Pancreas (tissue), 10 donors: ENCODE results near the gene BTD. TPM values are rescaled to one million over a fixed set of nuclear protein-coding genes. Genes with fewer than 3 reads are reported as not detected.

Experiments
- ATAC-seq, 4 donors: fragments of 200-7000 bp; cut with Tn5 transposase; one replicate each; pipeline versions ENCODE4 v1.8.0 to v1.9.1; 2020; ENCODE audit warnings: mild to moderate bottlenecking in 4 of 4, moderate library complexity in 4 of 4
- DNase-seq, 6 donors: peaks; one replicate each; pipeline ENCODE4 v3.0.0-alpha.2; 2020
- FAIRE-seq: peaks from 2 replicates; lab custom pipeline; 2012; peaks lifted over from hg19 to GRCh38; lab: Jason Lieb, UNC
- H3K27ac ChIP-seq, 4 donors: fragments of 200-600 bp; sonication (generic); 1 replicate in 3 of 4; 2 replicates in 1 of 4; pipeline versions ENCODE4 v1.5.0 to v1.8.0; 2020
- H3K27me3 ChIP-seq, 4 donors: fragments of 200-600 bp; one replicate each; pipeline ENCODE4 v1.8.0; 2021
- H3K36me3 ChIP-seq, 3 donors: fragments of 200-600 bp; sonication (generic) in 1 of 3; one replicate each; pipeline versions ENCODE4 v1.5.0 to v1.8.0; 2020 to 2021
- H3K4me1 ChIP-seq, 3 donors: fragments of 200-600 bp; one replicate each; pipeline ENCODE4 v1.8.0; 2021
- H3K4me3 ChIP-seq, 4 donors: fragments of 200-600 bp; sonication (generic) in 2 of 4; one replicate each; pipeline versions ENCODE4 v1.5.0 to v1.8.0; 2020 to 2021
- H3K9me3 ChIP-seq, 4 donors: fragments of 200-600 bp; one replicate each; pipeline ENCODE4 v1.8.0; 2021
- WGBS, 2 donors: extraction: QIAGEN DNeasy Blood & Tissue Kit; methylation state at CpG; one replicate each; pipeline ENCODE4 v1.1.7; 2013; 5-methylcytosine and 5-hydroxymethylcytosine counted together
- intact Hi-C, 3 donors: fragments of 100-400 bp; cut with DNase I; formaldehyde crosslinking; loops; one replicate each; pipeline versions ENCODE4 v1.11.1 to v1.14.2; 2022
- polyA plus RNA-seq, 2 donors: library from polyadenylated mRNA; stranded (reverse); fragments of 200-250 nt; gene quantifications; one replicate each; pipeline ENCODE4 v1.2.3, GENCODE V29; 2013
- total RNA-seq, 6 donors: library from RNA; stranded (reverse); fragmentation: NEBNext Ultra II Directional in 4 of 6; extraction: Animal tissue kit (Norgen Biotek cat#: 25700) in 4 of 6; gene quantifications; one replicate each; pipeline versions ENCODE4 v1.2.1 to v1.2.4, GENCODE V29; 2021 to 2023
- TF ChIP-seq, protein P1 (sequence below), 4 donors: fragments of 200-600 bp; sonication (generic) in 3 of 4; IDR thresholded peaks; one replicate each; pipeline versions ENCODE4 v1.5.0 to v1.8.0; 2021; ENCODE audit warnings: antibody characterized with exemption in 4 of 4
- donor health status: healthy with polysubstance abuse.
- donor health status: DM: no; HTN: no; CAD: no; lungs with moderate emphysema.
- donor health status: DM: no; HTN: no; CAD: no.
- donor health status: control.
- donor health status: control.
- donor health status: Bipolar disorder and iron deficiency.
- donor health status: DM: yes; HTN: yes; CAD: no.
- donor health status: DM: no; HTN: no; CAD: no.
- donor health status: DM: no; HTN: no; CAD: no.
- donor health status: DM: yes; HTN: yes; CAD: no.

Gene BTD
- total and polyA plus RNA-seq, 8 donors = 6.2 to 22.0 (median 15.6) TPM

DNA sequence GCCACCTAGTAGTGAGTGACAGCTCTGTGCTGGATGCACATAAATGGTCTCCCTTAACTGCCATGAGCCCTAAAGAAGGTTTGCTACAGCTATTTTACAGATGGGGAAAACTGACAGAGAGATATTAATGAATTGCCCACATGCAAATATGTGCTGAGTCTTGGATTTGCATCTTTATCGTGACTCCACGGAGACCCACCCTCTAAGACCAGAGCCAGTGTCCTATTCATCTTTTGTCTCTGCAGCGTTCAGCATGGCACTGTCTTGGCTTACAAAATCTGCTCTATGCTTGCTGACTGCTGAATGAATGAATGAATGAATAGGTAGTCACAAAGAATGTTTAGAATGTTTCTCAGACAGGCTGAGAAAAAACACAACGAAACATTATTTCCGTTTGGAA lies 48.3 kb downstream of the BTD start:
- Histone ChIP-seq H3K27me3 (no peaks in the 10 kb centered on the region), H3K4me1 (peaks cover 0 to 24% (median 7%) of the 10 kb centered on the region in 3 donors), H3K9me3 (no peaks in the 10 kb centered on the region), H3K4me3 (no peak overlapping the region), H3K27ac (no peak overlapping the region), H3K36me3 (no peaks in the 10 kb centered on the region)
- ATAC-seq = no peak
- TF ChIP-seq, protein P1, sequence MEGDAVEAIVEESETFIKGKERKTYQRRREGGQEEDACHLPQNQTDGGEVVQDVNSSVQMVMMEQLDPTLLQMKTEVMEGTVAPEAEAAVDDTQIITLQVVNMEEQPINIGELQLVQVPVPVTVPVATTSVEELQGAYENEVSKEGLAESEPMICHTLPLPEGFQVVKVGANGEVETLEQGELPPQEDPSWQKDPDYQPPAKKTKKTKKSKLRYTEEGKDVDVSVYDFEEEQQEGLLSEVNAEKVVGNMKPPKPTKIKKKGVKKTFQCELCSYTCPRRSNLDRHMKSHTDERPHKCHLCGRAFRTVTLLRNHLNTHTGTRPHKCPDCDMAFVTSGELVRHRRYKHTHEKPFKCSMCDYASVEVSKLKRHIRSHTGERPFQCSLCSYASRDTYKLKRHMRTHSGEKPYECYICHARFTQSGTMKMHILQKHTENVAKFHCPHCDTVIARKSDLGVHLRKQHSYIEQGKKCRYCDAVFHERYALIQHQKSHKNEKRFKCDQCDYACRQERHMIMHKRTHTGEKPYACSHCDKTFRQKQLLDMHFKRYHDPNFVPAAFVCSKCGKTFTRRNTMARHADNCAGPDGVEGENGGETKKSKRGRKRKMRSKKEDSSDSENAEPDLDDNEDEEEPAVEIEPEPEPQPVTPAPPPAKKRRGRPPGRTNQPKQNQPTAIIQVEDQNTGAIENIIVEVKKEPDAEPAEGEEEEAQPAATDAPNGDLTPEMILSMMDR (IDR thresholded peaks at IDR 0.05) = no peak
- no peak for FAIRE-seq
- 93 to 95% methylated on average over 5 of the region's 5 CpGs for WGBS, 2 donors
- intact Hi-C loops = no loop called here
- no peak for DNase-seq

DNA sequence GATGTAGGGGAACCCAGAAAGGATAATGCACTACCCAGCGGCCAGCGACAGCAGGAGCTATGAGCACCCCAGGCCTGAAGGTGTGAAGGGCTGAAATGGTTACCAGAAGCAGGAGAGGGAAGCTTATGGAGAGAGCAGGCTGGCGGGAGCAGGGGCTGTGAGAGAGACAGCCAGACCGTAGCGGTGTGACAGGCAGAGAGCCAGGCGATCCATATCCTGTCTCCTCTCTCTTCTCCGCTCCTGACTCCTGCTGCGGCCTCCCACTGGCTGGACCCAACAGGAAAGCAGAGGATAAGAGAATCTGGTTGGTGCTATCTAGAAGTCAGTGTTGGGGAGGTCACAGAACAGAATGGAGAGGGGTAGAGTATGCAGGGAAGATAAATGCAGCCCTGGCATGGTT lies 49.9 kb downstream of the BTD start:
- TF ChIP-seq, protein P1 (IDR thresholded peaks at IDR 0.05) = no peak
- WGBS, 2 donors = 88 to 91% methylated on average over 8 of the region's 8 CpGs
- Histone ChIP-seq H3K27me3 (no peaks in the 10 kb centered on the region), H3K4me3 (no peak overlapping the region), H3K9me3 (no peaks in the 10 kb centered on the region), H3K27ac (no peak overlapping the region), H3K36me3 (no peaks in the 10 kb centered on the region), H3K4me1 (peaks cover 0 to 21% (median 7%) of the 10 kb centered on the region in 3 donors)
- ATAC-seq (no peak), DNase-seq (no peak), FAIRE-seq (no peak)
- intact Hi-C loops = no loop called here

DNA sequence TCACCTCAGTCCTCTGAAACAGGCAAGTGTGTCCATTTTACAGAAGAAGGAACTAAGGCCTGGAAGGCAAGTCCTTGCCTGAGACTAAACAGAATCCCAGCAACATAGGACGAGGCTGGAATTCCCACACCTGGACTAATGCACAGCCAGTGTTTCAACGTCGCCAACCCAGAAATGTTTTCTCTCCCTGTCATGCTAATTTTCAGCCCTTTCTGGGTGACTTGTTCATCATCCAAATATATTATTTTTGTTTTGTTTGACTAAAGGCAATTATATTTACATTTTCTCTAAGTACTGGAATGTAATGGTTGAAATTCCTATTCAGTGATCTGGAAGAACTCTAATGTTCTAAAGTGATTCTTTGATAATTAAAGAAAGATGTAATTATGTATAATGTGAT lies 51.8 kb downstream of the BTD start:
- ATAC-seq = no peak

DNA sequence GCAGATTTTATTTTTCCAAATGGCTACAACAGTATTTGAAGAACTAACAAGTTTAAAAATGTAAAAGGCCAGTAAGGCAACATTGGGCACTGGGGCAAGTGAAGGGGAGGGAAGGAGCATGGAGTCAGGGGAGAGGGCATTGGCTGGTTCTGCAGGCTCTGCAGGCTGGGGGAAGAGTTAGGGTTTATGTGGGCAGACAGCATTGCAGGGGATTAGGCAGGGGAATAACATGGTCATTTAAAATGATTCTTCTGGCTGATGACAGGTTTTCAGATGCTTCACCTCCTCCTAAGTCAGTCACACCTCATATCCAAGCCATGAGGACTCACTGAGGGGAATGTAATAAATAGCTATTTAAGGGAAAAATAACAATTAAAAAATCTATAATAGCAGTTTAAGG lies 52.6 kb downstream of the BTD start:
- H3K36me3 ChIP-seq = no peaks in the 10 kb centered on the region
- no peaks in the 10 kb centered on the region for H3K4me1 ChIP-seq
- intact Hi-C loops = no loop called here
- TF ChIP-seq, protein P1 (IDR thresholded peaks at IDR 0.05) = no peak
- no peaks in the 10 kb centered on the region for H3K9me3 ChIP-seq
- FAIRE-seq = no peak
- no peak overlapping the region for H3K27ac ChIP-seq
- ATAC-seq = peak in 1 of 4 donors; percentile 55
- no peak for DNase-seq
- H3K27me3 ChIP-seq = no peaks in the 10 kb centered on the region
- no peak overlapping the region for H3K4me3 ChIP-seq

More for the DNA sequence above, 51.8 kb downstream of the BTD start:
- Histone ChIP-seq H3K27ac (no peak overlapping the region), H3K9me3 (no peaks in the 10 kb centered on the region), H3K4me1 (peaks cover 0 to 3% (median 0%) of the 10 kb centered on the region in 3 donors), H3K36me3 (no peaks in the 10 kb centered on the region), H3K27me3 (no peaks in the 10 kb centered on the region), H3K4me3 (no peak overlapping the region)
- intact Hi-C loops = no loop called here
- no peak for DNase-seq
- 83 to 85% methylated on average over 3 of the region's 3 CpGs for WGBS, 2 donors
- TF ChIP-seq, protein P1 (IDR thresholded peaks at IDR 0.05) = no peak
- FAIRE-seq = no peak

DNA sequence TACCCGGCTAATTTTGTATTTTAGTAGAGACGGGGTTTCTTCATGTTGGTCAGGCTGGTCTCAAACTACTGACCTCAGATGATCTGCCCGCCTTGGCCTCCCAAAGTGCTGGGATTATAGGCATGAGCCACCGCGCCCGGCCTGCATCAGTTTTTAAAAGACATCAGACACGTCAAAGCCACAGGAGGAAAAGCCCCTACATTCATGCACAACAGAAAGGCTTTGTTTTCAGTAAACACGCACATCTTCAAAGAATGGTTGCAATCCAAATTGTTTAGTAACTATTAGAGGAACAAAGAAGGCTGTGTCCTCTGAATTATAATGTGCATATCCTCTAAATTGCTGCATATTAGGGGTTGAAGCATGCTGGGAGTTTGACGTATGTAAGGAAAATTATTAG lies 53.3 kb downstream of the BTD start:
- TF ChIP-seq, protein P1 (IDR thresholded peaks at IDR 0.05) = no peak
- intact Hi-C loops = no loop called here

More for the DNA sequence above, 53.3 kb downstream of the BTD start:
- no peak for DNase-seq
- no peaks in the 10 kb centered on the region for H3K27me3 ChIP-seq
- H3K4me3 ChIP-seq = no peak overlapping the region
- 93 to 94% methylated on average over 9 of the region's 9 CpGs for WGBS, 2 donors
- H3K4me1 ChIP-seq = no peaks in the 10 kb centered on the region
- no peaks in the 10 kb centered on the region for H3K9me3 ChIP-seq
- FAIRE-seq = no peak
- no peaks in the 10 kb centered on the region for H3K36me3 ChIP-seq
- H3K27ac ChIP-seq = no peak overlapping the region
- no peak for ATAC-seq
